Right cardiac atrium (tissue), 5 donors: ENCODE measurements around the gene KRTAP3-2. TPM values are rescaled to one million over a fixed set of nuclear protein-coding genes. Genes with fewer than 3 reads are reported as not detected.

Experiments used
- polyA plus RNA-seq: library from polyadenylated mRNA; stranded (reverse); fragments of 200-250 nt; gene quantifications from one replicate; pipeline ENCODE4 v1.2.3, GENCODE V29; 2013
- total RNA-seq, 4 donors: library from RNA; stranded (reverse); fragmentation: NEBNext Ultra II Directional; extraction: Animal tissue kit (Norgen Biotek cat#: 25700); gene quantifications; one replicate each; pipeline ENCODE4 v1.2.1, GENCODE V29; 2021
- donor health status: healthy with polysubstance abuse.
- donor health status: DM: no; HTN: yes; CAD: no.
- donor health status: DM: no; HTN: no; CAD: no.
- donor health status: DM: no; HTN: yes; CAD: no; lungs with severe emphysema.
- donor health status: DM: yes; HTN: yes; CAD: no.

Gene KRTAP3-2
- total and polyA plus RNA-seq, 5 donors, result not detected

Other genes with a start within 250 kb of the KRTAP3-2 start
Only the 30 nearest of the 37 such genes appear.
- gene KRT28, start 199.9 kb downstream of the KRTAP3-2 start, total RNA-seq, result not detected
- gene KRT28, start 199.9 kb downstream of the KRTAP3-2 start, polyA plus RNA-seq, result not detected
- 10 to 100 TPM; 65.8 to 79.5 (median 74.0) TPM for gene KRT10, start 177.3 kb downstream of the KRTAP3-2 start, total RNA-seq
- 71.8 TPM for gene KRT10, start 177.3 kb downstream of the KRTAP3-2 start, polyA plus RNA-seq
- gene KRT12, start 132.7 kb downstream of the KRTAP3-2 start, total RNA-seq, result not detected
- gene KRT12, start 132.7 kb downstream of the KRTAP3-2 start, polyA plus RNA-seq, result not detected
- gene KRT20, start 114.7 kb downstream of the KRTAP3-2 start, total RNA-seq, result not detected
- gene KRT20, start 114.7 kb downstream of the KRTAP3-2 start, polyA plus RNA-seq, result 0.14 TPM
- gene KRT23, start 62.3 kb downstream of the KRTAP3-2 start, total RNA-seq, result not detected
- gene KRT23, start 62.3 kb downstream of the KRTAP3-2 start, polyA plus RNA-seq, result not detected
- not detected for gene KRT39, start 33.0 kb downstream of the KRTAP3-2 start, total RNA-seq
- gene KRT39, start 33.0 kb downstream of the KRTAP3-2 start, polyA plus RNA-seq, result not detected
- gene KRT40, start 15.6 kb downstream of the KRTAP3-2 start, total RNA-seq, result not detected
- not detected for gene KRT40, start 15.6 kb downstream of the KRTAP3-2 start, polyA plus RNA-seq
- not detected for gene KRTAP3-3, start 5.7 kb downstream of the KRTAP3-2 start, total RNA-seq
- gene KRTAP3-3, start 5.7 kb downstream of the KRTAP3-2 start, polyA plus RNA-seq, result not detected
- not detected for gene KRTAP3-1, start 9.2 kb upstream of the KRTAP3-2 start, total RNA-seq
- not detected for gene KRTAP3-1, start 9.2 kb upstream of the KRTAP3-2 start, polyA plus RNA-seq
- gene KRTAP1-5, start 27.3 kb upstream of the KRTAP3-2 start, total RNA-seq, result not detected
- not detected for gene KRTAP1-5, start 27.3 kb upstream of the KRTAP3-2 start, polyA plus RNA-seq
- gene KRTAP1-4, start 30.3 kb upstream of the KRTAP3-2 start, total RNA-seq, result not detected
- not detected for gene KRTAP1-4, start 30.3 kb upstream of the KRTAP3-2 start, polyA plus RNA-seq
- gene KRTAP1-3, start 35.0 kb upstream of the KRTAP3-2 start, total RNA-seq, result not detected
- gene KRTAP1-3, start 35.0 kb upstream of the KRTAP3-2 start, polyA plus RNA-seq, result not detected
- not detected for gene KRTAP1-1, start 41.5 kb upstream of the KRTAP3-2 start, total RNA-seq
- gene KRTAP1-1, start 41.5 kb upstream of the KRTAP3-2 start, polyA plus RNA-seq, result not detected
- gene KRTAP2-1, start 47.4 kb upstream of the KRTAP3-2 start, total RNA-seq, result not detected
- not detected for gene KRTAP2-1, start 47.4 kb upstream of the KRTAP3-2 start, polyA plus RNA-seq
- not detected for gene KRTAP2-2, start 55.3 kb upstream of the KRTAP3-2 start, total RNA-seq
- not detected for gene KRTAP2-2, start 55.3 kb upstream of the KRTAP3-2 start, polyA plus RNA-seq
- gene KRTAP2-3, start 60.2 kb upstream of the KRTAP3-2 start, total RNA-seq, result not detected
- gene KRTAP2-3, start 60.2 kb upstream of the KRTAP3-2 start, polyA plus RNA-seq, result not detected
- not detected for gene KRTAP2-4, start 66.0 kb upstream of the KRTAP3-2 start, total RNA-seq
- not detected for gene KRTAP2-4, start 66.0 kb upstream of the KRTAP3-2 start, polyA plus RNA-seq
- not detected for gene KRTAP4-7, start 84.2 kb upstream of the KRTAP3-2 start, total RNA-seq
- not detected for gene KRTAP4-7, start 84.2 kb upstream of the KRTAP3-2 start, polyA plus RNA-seq
- not detected for gene KRTAP4-8, start 98.2 kb upstream of the KRTAP3-2 start, total RNA-seq
- gene KRTAP4-8, start 98.2 kb upstream of the KRTAP3-2 start, polyA plus RNA-seq, result not detected
- gene KRTAP4-16, start 102.3 kb upstream of the KRTAP3-2 start, total RNA-seq, result not detected
- gene KRTAP4-16, start 102.3 kb upstream of the KRTAP3-2 start, polyA plus RNA-seq, result not detected
- not detected for gene KRTAP4-9, start 105.5 kb upstream of the KRTAP3-2 start, total RNA-seq
- gene KRTAP4-9, start 105.5 kb upstream of the KRTAP3-2 start, polyA plus RNA-seq, result not detected
- gene KRTAP4-11, start 118.5 kb upstream of the KRTAP3-2 start, total RNA-seq, result not detected
- gene KRTAP4-11, start 118.5 kb upstream of the KRTAP3-2 start, polyA plus RNA-seq, result not detected
- not detected for gene KRTAP4-12, start 124.3 kb upstream of the KRTAP3-2 start, total RNA-seq
- not detected for gene KRTAP4-12, start 124.3 kb upstream of the KRTAP3-2 start, polyA plus RNA-seq
- gene KRTAP4-6, start 140.6 kb upstream of the KRTAP3-2 start, total RNA-seq, result not detected
- not detected for gene KRTAP4-6, start 140.6 kb upstream of the KRTAP3-2 start, polyA plus RNA-seq
- gene KRTAP4-5, start 149.9 kb upstream of the KRTAP3-2 start, total RNA-seq, result not detected
- gene KRTAP4-5, start 149.9 kb upstream of the KRTAP3-2 start, polyA plus RNA-seq, result not detected
- not detected for gene KRTAP4-4, start 160.8 kb upstream of the KRTAP3-2 start, total RNA-seq
- not detected for gene KRTAP4-4, start 160.8 kb upstream of the KRTAP3-2 start, polyA plus RNA-seq
- not detected for gene KRTAP4-3, start 168.3 kb upstream of the KRTAP3-2 start, total RNA-seq
- not detected for gene KRTAP4-3, start 168.3 kb upstream of the KRTAP3-2 start, polyA plus RNA-seq
- not detected for gene KRTAP4-2, start 178.3 kb upstream of the KRTAP3-2 start, total RNA-seq
- gene KRTAP4-2, start 178.3 kb upstream of the KRTAP3-2 start, polyA plus RNA-seq, result not detected
- not detected for gene KRTAP4-1, start 185.0 kb upstream of the KRTAP3-2 start, total RNA-seq
- gene KRTAP4-1, start 185.0 kb upstream of the KRTAP3-2 start, polyA plus RNA-seq, result not detected
- gene KRTAP9-1, start 190.0 kb upstream of the KRTAP3-2 start, total RNA-seq, result not detected
- gene KRTAP9-1, start 190.0 kb upstream of the KRTAP3-2 start, polyA plus RNA-seq, result not detected